ENCODE measurements around the gene HLA-DOA.

DNA sequence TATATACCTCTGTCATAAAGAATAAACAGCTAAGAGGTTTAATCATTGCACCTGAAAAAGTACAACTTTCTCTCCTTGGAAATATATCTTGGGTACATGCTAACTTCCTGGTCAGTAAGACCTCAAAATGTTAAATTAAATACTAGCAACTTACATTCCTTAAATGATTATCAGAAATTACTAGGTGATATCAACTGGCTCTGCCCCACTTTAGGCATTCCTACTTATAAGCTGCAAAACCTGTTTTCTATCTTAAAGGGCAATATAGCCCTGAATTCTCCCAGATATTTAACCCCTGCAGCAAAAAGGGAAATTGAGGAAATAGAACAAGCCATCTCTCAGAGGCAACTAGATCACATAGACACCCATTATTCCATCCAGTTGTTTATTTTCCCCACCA is 43.2 kb upstream of the HLA-DOA start:
- TF ChIP-seq PATZ1 (CRISPR knock-in tag; IDR thresholded peaks at IDR 0.05; ENCODE audit: borderline replicate concordance) = no peak
- TF ChIP-seq RARB (CRISPR knock-in tag; IDR thresholded peaks at IDR 0.05) = no peak
- TF ChIP-seq ESRRG (CRISPR knock-in tag; IDR thresholded peaks at IDR 0.05) = no peak

Measured in SK-N-SH treated with all-trans-retinoic acid at 6 μM for 48 hours (cell line).